Right cardiac atrium (tissue), 5 donors: ENCODE data around the gene KRTAP4-3. TPM values are rescaled to one million over a fixed set of nuclear protein-coding genes. Genes with fewer than 3 reads are reported as not detected.
"Not testable (repeated sequence)": the region's sequence is repeated elsewhere in the genome, so short reads cannot be mapped to it uniquely, and the experiment has no call there.

Source experiments
- ATAC-seq, 2 donors: fragments of 200-7000 bp; cut with Tn5 transposase; one replicate each; pipeline versions ENCODE4 v1.8.0 to v1.9.1; 2020; ENCODE audit warnings: moderate library complexity in 2 of 2, mild to moderate bottlenecking in 1 of 2
- DNase-seq, 3 donors: peaks; one replicate each; pipeline ENCODE4 v3.0.0-alpha.2; 2020
- H3K27ac ChIP-seq: one replicate; pipeline ENCODE4 v1.5.1; 2013; ENCODE audit warnings: mild to moderate bottlenecking, low read length, control low read depth, moderate library complexity
- H3K27me3 ChIP-seq: one replicate; pipeline ENCODE4 v1.6.1; 2013; ENCODE audit not compliant: control insufficient read depth, insufficient read depth
- H3K4me1 ChIP-seq: one replicate; pipeline ENCODE4 v1.6.1; 2013; ENCODE audit warnings: low read length; ENCODE audit not compliant: control insufficient read depth, insufficient read depth
- H3K4me3 ChIP-seq: one replicate; pipeline ENCODE4 v1.5.1; 2013; ENCODE audit warnings: low read length, control low read depth
- H3K9me3 ChIP-seq: one replicate; pipeline ENCODE4 v1.6.1; 2013; ENCODE audit warnings: low read length; ENCODE audit not compliant: control insufficient read depth
- WGBS: extraction: QIAGEN DNeasy Blood & Tissue Kit; methylation state at CpG from one replicate; pipeline ENCODE4 v1.1.7; 2013; 5-methylcytosine and 5-hydroxymethylcytosine counted together
- intact Hi-C, 4 donors: fragments of 100-400 bp; cut with DNase I; formaldehyde crosslinking; loops; one replicate each; pipeline versions ENCODE4 v1.11.0 to v1.14.0; 2022 to 2023
- long read RNA-seq, 4 donors: library from polyadenylated mRNA; unstranded; transcript quantifications; one replicate each; pipeline ENCODE4 v2.0.0, GENCODE V29; 2020 to 2021
- polyA plus RNA-seq: library from polyadenylated mRNA; stranded (reverse); fragments of 200-250 nt; gene quantifications from one replicate; pipeline ENCODE4 v1.2.3, GENCODE V29; 2013
- total RNA-seq, 4 donors: library from RNA; stranded (reverse); fragmentation: NEBNext Ultra II Directional; extraction: Animal tissue kit (Norgen Biotek cat#: 25700); gene quantifications; one replicate each; pipeline ENCODE4 v1.2.1, GENCODE V29; 2021
- donor health status: healthy with polysubstance abuse.
- donor health status: DM: no; HTN: yes; CAD: no.
- donor health status: DM: no; HTN: no; CAD: no.
- donor health status: DM: no; HTN: yes; CAD: no; lungs with severe emphysema.
- donor health status: DM: yes; HTN: yes; CAD: no.

Gene KRTAP4-3
- not detected for total RNA-seq
- not detected for polyA plus RNA-seq
- long read RNA-seq, donor 1: 0 reads
- long read RNA-seq, donor 2: 0 reads
- long read RNA-seq, donor 3: 0 reads
- long read RNA-seq, donor 4: 0 reads

- Histone ChIP-seq H3K9me3 (no peaks in the 10 kb centered on the region), H3K27me3 (no peaks in the 10 kb centered on the region), H3K4me1 (no peaks in the 10 kb centered on the region), H3K4me3 (no peak within 1 kb of the TSS), H3K27ac (no peak within 1 kb of the TSS)
- ATAC-seq: no peak
- no peak for DNase-seq
- intact Hi-C loops: no loop called here
- WGBS: 54% methylated on average over 1 of the region's 1 CpG
Measured at GRCh38 chr17:41168121-41168520, at the start of gene KRTAP4-3. Gene KRTAP4-3 (minus strand): TSS chr17:41168221. CDS start chr17:41168172, 49 bp downstream.

- H3K27ac ChIP-seq: no peak overlapping the region
- no peak overlapping the region for H3K4me3 ChIP-seq
- ATAC-seq (no peak), DNase-seq (no peak)
- H3K27me3 ChIP-seq: no peaks in the 10 kb centered on the region
- no peaks in the 10 kb centered on the region for H3K9me3 ChIP-seq
- 66% methylated on average over 1 of the region's 1 CpG for WGBS
- no peaks in the 10 kb centered on the region for H3K4me1 ChIP-seq
- intact Hi-C loops: no loop called here
Measured at GRCh38 chr17:41215681-41216080, 47.7 kb upstream of the KRTAP4-3 start.

GRCh38 chr17:41212524-41213169, 44.6 kb upstream of the KRTAP4-3 start:
- Histone ChIP-seq H3K9me3 (no peaks in the 10 kb centered on the region), H3K4me1 (no peaks in the 10 kb centered on the region), H3K4me3 (no peak overlapping the region), H3K27ac (no peak overlapping the region), H3K27me3 (peaks cover 2% of the 10 kb centered on the region)
- WGBS: 71% methylated on average over 7 of the region's 7 CpGs
- intact Hi-C loops: no loop called here
- DNase-seq (peak in 1 of 3 donors; percentile 42), ATAC-seq (no peak)

- intact Hi-C loops: no loop called here
- Histone ChIP-seq H3K4me1 (no peaks in the 10 kb centered on the region), H3K27ac (no peak overlapping the region), H3K9me3 (no peaks in the 10 kb centered on the region), H3K27me3 (peaks cover 2% of the 10 kb centered on the region), H3K4me3 (no peak overlapping the region)
- WGBS: 40% methylated on average over 1 of the region's 1 CpG
- DNase-seq (no peak), ATAC-seq (no peak)
Measured at GRCh38 chr17:41211845-41212466, 43.9 kb upstream of the KRTAP4-3 start.

- Histone ChIP-seq H3K9me3 (no peaks in the 10 kb centered on the region), H3K27ac (no peak overlapping the region), H3K4me1 (no peaks in the 10 kb centered on the region), H3K27me3 (no peaks in the 10 kb centered on the region), H3K4me3 (no peak overlapping the region)
- DNase-seq (no peak), ATAC-seq (no peak)
- WGBS: 71% methylated on average over 5 of the region's 5 CpGs
- intact Hi-C loops: no loop called here
Measured at GRCh38 chr17:41199421-41200078, 31.5 kb upstream of the KRTAP4-3 start.

- Histone ChIP-seq H3K4me1 (no peaks in the 10 kb centered on the region), H3K27me3 (no peaks in the 10 kb centered on the region), H3K9me3 (no peaks in the 10 kb centered on the region), H3K27ac (no peak overlapping the region), H3K4me3 (no peak overlapping the region)
- no peak for ATAC-seq
- intact Hi-C loops: no loop called here
- 39% methylated on average over 1 of the region's 1 CpG for WGBS
- no peak for DNase-seq
Measured at GRCh38 chr17:41196068-41196467, 28.0 kb upstream of the KRTAP4-3 start.

GRCh38 chr17:41190328-41190727, 22.3 kb upstream of the KRTAP4-3 start:
- no peak for DNase-seq
- intact Hi-C loops: no loop called here
- ATAC-seq: no peak
- no peak overlapping the region for H3K27ac ChIP-seq
- no peaks in the 10 kb centered on the region for H3K4me1 ChIP-seq
- peaks cover 2% of the 10 kb centered on the region for H3K27me3 ChIP-seq
- no peaks in the 10 kb centered on the region for H3K9me3 ChIP-seq
- no peak overlapping the region for H3K4me3 ChIP-seq
- WGBS: 86% methylated on average over 3 of the region's 3 CpGs

GRCh38 chr17:41189837-41190318, 21.9 kb upstream of the KRTAP4-3 start, which contains the start of gene KRTAP9-1:
Gene KRTAP9-1 (plus strand): TSS chr17:41189887. CDS start chr17:41189887, 0 bp downstream.
- H3K4me3 ChIP-seq, H3K4me1 ChIP-seq, H3K9me3 ChIP-seq, H3K27ac ChIP-seq, H3K27me3 ChIP-seq, intact Hi-C loops, ATAC-seq, DNase-seq: not testable (repeated sequence)
- 79% methylated on average over 1 of the region's 1 CpG for WGBS

GRCh38 chr17:41186872-41187271, 18.9 kb upstream of the KRTAP4-3 start:
- 82% methylated on average over 2 of the region's 2 CpGs for WGBS
- H3K27me3 ChIP-seq: peaks cover 2% of the 10 kb centered on the region
- H3K27ac ChIP-seq: no peak overlapping the region
- no peak for DNase-seq
- intact Hi-C loops: no loop called here
- no peaks in the 10 kb centered on the region for H3K4me1 ChIP-seq
- no peaks in the 10 kb centered on the region for H3K9me3 ChIP-seq
- H3K4me3 ChIP-seq: no peak overlapping the region
- no peak for ATAC-seq

- ATAC-seq (no peak), DNase-seq (no peak)
- no peaks in the 10 kb centered on the region for H3K9me3 ChIP-seq
- no peak overlapping the region for H3K27ac ChIP-seq
- WGBS: 32% methylated on average over 1 of the region's 1 CpG
- peaks cover 2% of the 10 kb centered on the region for H3K27me3 ChIP-seq
- intact Hi-C loops: no loop called here
- no peak overlapping the region for H3K4me3 ChIP-seq
- no peaks in the 10 kb centered on the region for H3K4me1 ChIP-seq
Measured at GRCh38 chr17:41185001-41185400, 17.0 kb upstream of the KRTAP4-3 start.

GRCh38 chr17:41184480-41184961, 16.5 kb upstream of the KRTAP4-3 start, which contains the start of gene KRTAP4-1:
Gene KRTAP4-1 (minus strand): TSS chr17:41184911. CDS start chr17:41184854, 57 bp downstream.
- DNase-seq (no peak), ATAC-seq (no peak)
- Histone ChIP-seq H3K27me3 (peaks cover 2% of the 10 kb centered on the region), H3K9me3 (no peaks in the 10 kb centered on the region), H3K27ac (no peak within 1 kb of the TSS), H3K4me3 (no peak within 1 kb of the TSS), H3K4me1 (no peaks in the 10 kb centered on the region)
- WGBS: 49% methylated on average over 9 of the region's 9 CpGs
- intact Hi-C loops: no loop called here
